Ascending aorta (tissue), 2 donors: Measurements from ENCODE around the gene KRTAP5-4. TPM values are rescaled to one million over a fixed set of nuclear protein-coding genes. Genes with fewer than 3 reads are reported as not detected.

Source experiments
- DNase-seq, 2 donors: peaks; one replicate each; pipeline ENCODE4 v3.0.0-alpha.2; 2019; ENCODE audit warnings: low spot score in 2 of 2
- H3K27ac ChIP-seq, 2 donors: fragments of 200-600 bp; sonication (generic); one replicate each; pipeline ENCODE4 v1.5.1; 2016 to 2017; ENCODE audit warnings: mild to moderate bottlenecking in 1 of 2
- H3K27me3 ChIP-seq: fragments of 200-600 bp; sonication (generic); one replicate; pipeline ENCODE4 v1.5.1; 2017
- H3K36me3 ChIP-seq, 2 donors: fragments of 200-600 bp; sonication (generic); one replicate each; pipeline ENCODE4 v1.5.1; 2016
- H3K4me1 ChIP-seq, 2 donors: fragments of 200-600 bp; sonication (generic); one replicate each; pipeline ENCODE4 v1.5.1; 2016 to 2017; ENCODE audit warnings: mild to moderate bottlenecking in 1 of 2
- H3K4me3 ChIP-seq, 2 donors: fragments of 200-600 bp; sonication (generic); one replicate each; pipeline ENCODE4 v1.5.1; 2016 to 2017; ENCODE audit warnings: mild to moderate bottlenecking in 1 of 2
- H3K9me3 ChIP-seq, 2 donors: fragments of 200-600 bp; sonication (generic); one replicate each; pipeline ENCODE4 v1.5.1; 2016
- CTCF ChIP-seq, 3 experiments: fragments of 200-600 bp in 2 of 3; fragments of 450-650 bp in 1 of 3; sonication (generic) in 2 of 3; IDR thresholded peaks; one replicate each; pipeline ENCODE4 v1.5.1; 2016 to 2019; ENCODE audit warnings: antibody characterized with exemption in 3 of 3, mild to moderate bottlenecking in 1 of 3, moderate library complexity in 1 of 3
- intact Hi-C: fragments of 100-400 bp; cut with DNase I; formaldehyde crosslinking; loops from one replicate; pipeline ENCODE4 v1.15.1; 2023
- total RNA-seq: library from RNA; depleted of rRNA; stranded (reverse); fragments of >200 nt; gene quantifications from one replicate; pipeline ENCODE4 v1.1.0, GENCODE V29; 2016

Gene KRTAP5-4
- total RNA-seq, 1 donor from 2014 or later, result not detected

DNA sequence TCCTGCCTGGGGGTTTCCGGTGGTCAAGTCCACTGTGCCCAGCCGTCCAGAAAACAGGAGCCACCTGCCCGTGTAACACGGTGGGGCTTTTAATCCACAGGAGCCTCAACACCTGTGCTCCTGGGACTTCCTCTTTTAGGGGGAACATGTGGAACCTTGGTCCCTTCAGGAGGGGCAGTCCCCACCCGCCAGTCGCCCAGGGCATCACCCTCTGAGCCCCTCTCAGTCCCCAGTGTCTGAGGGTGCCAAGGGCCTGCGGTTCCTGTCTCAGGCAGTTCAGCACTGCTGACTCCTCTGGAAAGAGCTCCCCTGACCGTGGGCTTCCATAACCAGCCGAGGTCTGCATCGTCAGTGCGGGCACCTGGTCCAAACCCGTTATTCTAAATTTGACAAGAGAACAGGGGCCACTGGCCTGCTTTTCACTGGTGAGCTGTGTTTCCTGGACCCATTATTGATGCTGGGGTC lies 23.5 kb upstream of the KRTAP5-4 start:
- peak in 1 of 2 donors; percentile 49 for DNase-seq
- H3K4me1 ChIP-seq, result no peaks in the 10 kb centered on the region
- no peaks in the 10 kb centered on the region for H3K27me3 ChIP-seq
- TF ChIP-seq CTCF (IDR thresholded peaks at IDR 0.05), result no peak
- H3K9me3 ChIP-seq, result no peaks in the 10 kb centered on the region
- no peak overlapping the region for H3K4me3 ChIP-seq
- intact Hi-C loops, result no loop called here
- no peaks in the 10 kb centered on the region for H3K36me3 ChIP-seq
- H3K27ac ChIP-seq, result no peak overlapping the region

- H3K27ac ChIP-seq, result no peak overlapping the region
- no peaks in the 10 kb centered on the region for H3K4me1 ChIP-seq
- H3K36me3 ChIP-seq, result no peaks in the 10 kb centered on the region
- peak in 1 of 2 donors; percentile 59 for DNase-seq
- no peak for TF ChIP-seq CTCF (IDR thresholded peaks at IDR 0.05)
- no peak overlapping the region for H3K4me3 ChIP-seq
- intact Hi-C loops, result no loop called here
- H3K9me3 ChIP-seq, result no peaks in the 10 kb centered on the region
- H3K27me3 ChIP-seq, result no peaks in the 10 kb centered on the region
These were observed 22.8 kb upstream of the KRTAP5-4 start for GRCh38 chr11:1644601-1645356.

DNA sequence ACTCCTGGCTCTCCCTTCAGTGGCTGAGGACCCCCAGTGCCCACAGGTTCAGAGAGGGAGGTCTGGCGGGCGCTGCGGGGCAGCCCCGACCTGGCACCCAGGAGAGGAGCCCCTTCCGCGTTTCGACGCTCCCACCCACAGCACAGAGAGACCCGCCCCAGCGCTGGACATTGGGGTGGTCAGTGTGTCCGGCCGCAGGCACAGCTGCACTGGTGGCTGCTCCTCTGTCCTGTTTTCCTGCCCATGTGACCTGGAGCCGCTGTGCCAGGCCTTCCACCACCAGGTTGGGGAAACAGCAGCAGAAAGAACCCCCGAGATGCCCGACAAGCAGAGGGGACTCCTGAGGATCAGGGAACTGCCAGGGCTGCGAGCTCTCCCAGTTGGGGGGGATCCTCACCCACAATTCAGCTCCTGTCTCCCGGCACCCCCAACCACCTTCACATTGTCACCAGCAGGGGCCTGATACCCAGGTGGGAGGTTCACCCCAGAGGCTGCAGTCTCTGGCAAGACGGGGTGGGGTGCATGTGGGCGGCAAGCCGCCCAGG lies 21.3 kb upstream of the KRTAP5-4 start:
- Histone ChIP-seq H3K9me3 (no peaks in the 10 kb centered on the region), H3K4me3 (no peak overlapping the region), H3K36me3 (no peaks in the 10 kb centered on the region), H3K4me1 (no peaks in the 10 kb centered on the region), H3K27me3 (no peaks in the 10 kb centered on the region), H3K27ac (no peak overlapping the region)
- DNase-seq, result peak in 1 of 2 donors; percentile 30
- TF ChIP-seq CTCF (IDR thresholded peaks at IDR 0.05), result no peak
- intact Hi-C loops, result no loop called here

DNA sequence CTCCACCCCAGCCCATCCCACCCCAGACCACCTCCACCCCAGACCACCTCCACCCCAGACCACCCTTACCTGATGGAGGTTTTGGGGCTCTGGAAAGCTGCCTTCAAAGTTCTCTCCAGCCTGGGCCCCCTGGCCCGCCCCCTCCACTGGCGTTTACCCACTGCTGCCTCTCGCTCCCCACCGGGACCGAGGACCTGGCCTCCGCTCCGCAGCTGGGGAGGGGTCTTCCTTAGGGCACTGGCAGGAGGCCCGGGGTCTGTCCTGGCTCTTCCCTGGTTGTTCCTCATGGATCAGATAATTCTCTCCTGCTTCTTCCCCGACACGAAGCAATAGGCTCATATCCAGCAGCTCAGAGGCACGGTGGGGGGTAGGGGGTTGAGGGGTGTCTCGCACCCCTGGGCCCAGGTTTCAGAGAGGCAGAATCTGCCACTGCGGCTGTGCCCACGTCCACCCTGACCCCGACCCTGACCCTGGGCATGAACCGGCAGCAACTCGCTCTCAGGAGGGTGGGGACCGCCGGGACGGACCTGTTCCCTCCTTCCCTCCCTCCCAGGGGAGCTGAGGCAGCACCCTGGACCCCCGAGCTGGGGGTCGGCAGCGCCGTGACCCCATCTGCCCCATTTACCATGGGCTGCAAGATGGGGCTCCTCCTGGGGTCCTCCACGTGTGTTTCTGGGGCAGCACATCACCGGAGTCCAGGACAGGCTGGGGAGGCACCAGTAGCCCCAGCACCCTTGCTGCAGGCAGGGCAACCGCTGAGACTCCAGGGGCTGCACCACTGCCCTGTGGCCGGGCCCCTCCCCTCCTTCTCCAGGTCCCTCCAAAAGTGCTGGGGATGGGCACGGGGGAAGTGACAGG lies 20.6 kb upstream of the KRTAP5-4 start:
- intact Hi-C loops, result no loop called here
- no peaks in the 10 kb centered on the region for H3K9me3 ChIP-seq
- peak in 1 of 2 donors; percentile 50 for DNase-seq
- no peak overlapping the region for H3K4me3 ChIP-seq
- TF ChIP-seq CTCF (IDR thresholded peaks at IDR 0.05), result no peak
- H3K4me1 ChIP-seq, result no peaks in the 10 kb centered on the region
- no peaks in the 10 kb centered on the region for H3K27me3 ChIP-seq
- H3K27ac ChIP-seq, result no peak overlapping the region
- no peaks in the 10 kb centered on the region for H3K36me3 ChIP-seq

GRCh38 chr11:1641096-1641495 lies 19.2 kb upstream of the KRTAP5-4 start:
- peak in 1 of 2 donors; percentile 52 for DNase-seq
- no peaks in the 10 kb centered on the region for H3K27me3 ChIP-seq
- intact Hi-C loops, result no loop called here

More at GRCh38 chr11:1641096-1641495, 19.2 kb upstream of the KRTAP5-4 start:
- Histone ChIP-seq H3K4me1 (no peaks in the 10 kb centered on the region), H3K27ac (no peak overlapping the region), H3K36me3 (no peaks in the 10 kb centered on the region), H3K4me3 (no peak overlapping the region), H3K9me3 (no peaks in the 10 kb centered on the region)
- no peak for TF ChIP-seq CTCF (IDR thresholded peaks at IDR 0.05)
